Epithelial cell of prostate (primary cell): ENCODE measurements around the gene POR.
"Not testable (repeated sequence)": the region's sequence is repeated elsewhere in the genome, so short reads cannot be mapped to it uniquely, and the experiment has no call there.

Experiments used
- DNase-seq: peaks from one replicate; pipeline ENCODE4 v3.0.0-alpha.2; 2011; ENCODE audit warnings: low read depth, low spot score
- H3K27ac ChIP-seq: fragments of 450-650 bp; 2 replicates; pipeline ENCODE4 v1.5.1; 2017; ENCODE audit warnings: mild to moderate bottlenecking

POR gene

DNA sequence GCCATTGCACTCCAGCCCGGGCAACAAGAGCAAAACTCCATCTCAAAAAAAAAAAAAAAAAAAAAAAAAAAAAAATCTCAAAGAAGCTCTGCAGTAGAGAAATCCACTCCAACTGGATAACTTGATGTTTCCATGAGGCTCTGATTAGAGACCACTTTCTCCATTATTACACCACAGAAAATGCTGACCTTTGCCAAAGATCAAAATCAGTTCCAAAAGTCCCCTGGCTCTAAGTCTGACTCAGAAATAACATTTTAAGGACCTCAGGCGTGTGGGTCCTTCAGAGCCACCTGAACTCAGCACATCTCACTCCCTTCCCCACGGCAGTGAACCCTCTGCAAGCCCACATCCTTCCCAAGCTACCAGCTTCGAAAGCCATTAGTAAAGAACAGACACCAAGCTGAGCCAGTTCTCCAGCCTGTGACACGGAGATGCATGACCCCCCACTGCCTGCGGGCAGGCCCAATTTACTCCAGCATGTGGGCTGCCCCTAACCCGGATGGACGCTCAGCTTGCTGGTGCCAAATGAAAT, 93.3 kb downstream of the POR start:
- peak overlapping the region; percentile 38 for H3K27ac ChIP-seq
- DNase-seq: no peak

DNA sequence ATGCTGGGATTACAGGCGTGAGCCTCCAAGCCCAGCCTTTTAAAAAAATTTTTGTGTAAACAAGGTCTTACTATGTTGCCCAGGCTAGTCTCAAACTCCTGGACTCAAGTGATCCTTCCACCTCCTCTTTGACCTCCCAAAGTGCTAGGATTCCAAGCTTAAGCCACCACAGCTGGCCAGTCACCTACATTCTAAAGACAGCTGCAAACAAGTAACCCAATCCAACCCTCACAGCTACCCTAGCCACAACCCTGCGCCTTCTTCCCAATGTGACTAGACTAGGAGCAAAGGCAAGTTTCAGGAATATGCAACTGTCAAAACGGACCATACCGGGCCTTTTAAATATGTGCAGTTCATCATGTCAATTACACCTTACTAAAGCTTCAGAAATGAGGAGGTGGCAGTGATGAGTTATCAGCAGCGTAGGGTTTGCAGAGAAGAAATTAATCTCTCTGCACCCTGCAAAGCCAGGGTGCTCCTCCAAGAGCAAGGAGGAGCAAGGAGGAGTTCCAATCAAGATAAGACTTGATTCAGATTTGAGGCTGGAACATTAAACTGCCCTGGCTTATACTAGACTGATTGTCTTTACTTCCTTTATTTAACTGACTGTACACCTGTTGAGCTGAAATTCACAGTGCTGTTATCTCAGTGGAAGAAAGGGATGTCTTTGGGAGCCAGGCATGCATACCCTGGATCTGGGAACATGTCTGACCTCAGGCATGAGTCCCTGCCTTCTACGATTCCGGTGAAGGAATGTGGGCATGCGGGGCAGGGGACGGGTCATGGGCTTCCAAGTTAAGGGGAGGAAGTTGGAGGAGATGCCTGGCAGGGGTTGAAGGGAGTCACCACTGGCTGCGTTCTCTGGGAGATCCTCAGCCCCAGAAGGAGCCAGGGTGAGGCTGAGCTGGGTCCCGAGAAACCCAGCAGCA, 95.0 kb downstream of the POR start:
- DNase-seq: no peak
- peak overlapping the region; percentile 38 for H3K27ac ChIP-seq

- DNase-seq: no peak
- no peak overlapping the region for H3K27ac ChIP-seq
Observed at GRCh38 chr7:76011442-76011861, 96.5 kb downstream of the POR start.

DNA sequence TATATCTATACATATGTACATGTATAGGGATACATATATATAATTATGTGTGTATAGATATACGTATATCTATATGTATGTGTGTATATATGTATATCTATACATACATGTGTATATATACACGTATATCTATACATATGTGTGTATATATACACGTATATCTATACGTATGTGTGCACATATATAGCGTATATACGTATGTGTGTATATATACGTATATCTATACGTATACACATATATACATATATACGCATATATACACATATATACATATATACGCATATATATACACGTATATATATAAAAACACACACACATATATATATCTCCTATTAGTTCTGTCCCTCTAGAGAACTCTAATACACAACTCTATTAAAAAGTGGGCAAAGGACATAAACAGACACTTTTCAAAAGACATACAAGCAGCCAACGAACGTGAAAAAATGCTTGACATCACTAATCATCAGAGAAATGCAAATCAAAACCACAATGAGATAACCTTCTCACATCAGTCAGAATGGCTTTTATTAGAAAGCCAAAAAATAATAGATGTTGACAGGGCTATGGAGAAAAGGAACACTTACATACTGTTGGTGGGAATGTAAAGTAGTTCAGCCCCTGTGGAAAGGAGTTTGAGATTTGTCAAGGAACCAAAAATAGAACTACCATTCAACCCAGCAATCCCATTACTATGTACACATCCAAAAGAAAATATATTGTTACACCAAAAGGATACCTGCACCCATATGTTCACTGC, 101.4 kb downstream of the POR start:
- DNase-seq: no peak
- H3K27ac ChIP-seq: no peak overlapping the region

- not testable (repeated sequence) for DNase-seq, H3K27ac ChIP-seq
Observed at GRCh38 chr7:76018520-76018919, 103.6 kb downstream of the POR start.

- DNase-seq: no peak
- H3K27ac ChIP-seq: no peak overlapping the region
Observed at GRCh38 chr7:76020031-76020714, 105.2 kb downstream of the POR start.

DNA sequence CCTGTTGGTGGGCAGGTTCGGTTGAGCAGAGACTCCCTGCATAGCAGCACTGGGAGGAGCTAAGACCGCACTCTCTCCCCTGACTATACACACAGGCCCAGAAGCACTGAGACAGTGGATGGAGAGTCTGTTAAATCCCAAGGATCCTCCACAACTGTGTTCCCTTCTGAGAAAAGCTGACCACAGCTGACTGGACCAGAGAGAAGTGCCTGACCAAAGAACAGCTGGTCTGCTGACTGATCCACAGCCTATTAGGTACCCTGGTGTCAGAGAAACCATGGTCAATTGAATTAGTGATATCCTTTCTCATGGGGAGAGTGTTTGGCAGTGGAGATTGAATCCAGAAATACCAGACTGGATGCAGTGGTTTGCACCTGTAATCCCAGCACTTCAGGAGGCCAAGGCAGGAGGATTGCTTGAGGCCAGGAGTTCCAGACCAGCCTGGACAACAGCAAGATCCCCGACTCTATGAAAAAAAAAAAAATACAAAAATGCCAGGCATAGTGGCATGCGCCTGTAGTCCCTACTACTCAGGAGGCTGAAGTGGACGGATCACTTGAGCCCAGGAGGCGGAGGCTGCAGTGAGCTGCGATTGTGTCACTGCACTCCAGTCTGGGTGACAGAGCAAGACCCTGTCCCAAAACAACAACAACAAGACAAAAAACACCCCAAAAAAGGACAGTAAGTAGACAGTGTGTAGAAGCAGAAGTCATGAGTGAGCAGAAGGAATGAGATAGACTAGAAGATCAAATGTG, 107.2 kb downstream of the POR start:
- DNase-seq: no peak
- no peak overlapping the region for H3K27ac ChIP-seq

- no peak for DNase-seq
- no peak overlapping the region for H3K27ac ChIP-seq
Observed at GRCh38 chr7:76023002-76023401, 108.0 kb downstream of the POR start.

- DNase-seq, H3K27ac ChIP-seq: not testable (repeated sequence)
Observed at GRCh38 chr7:76029682-76030081, 114.7 kb downstream of the POR start.

DNA sequence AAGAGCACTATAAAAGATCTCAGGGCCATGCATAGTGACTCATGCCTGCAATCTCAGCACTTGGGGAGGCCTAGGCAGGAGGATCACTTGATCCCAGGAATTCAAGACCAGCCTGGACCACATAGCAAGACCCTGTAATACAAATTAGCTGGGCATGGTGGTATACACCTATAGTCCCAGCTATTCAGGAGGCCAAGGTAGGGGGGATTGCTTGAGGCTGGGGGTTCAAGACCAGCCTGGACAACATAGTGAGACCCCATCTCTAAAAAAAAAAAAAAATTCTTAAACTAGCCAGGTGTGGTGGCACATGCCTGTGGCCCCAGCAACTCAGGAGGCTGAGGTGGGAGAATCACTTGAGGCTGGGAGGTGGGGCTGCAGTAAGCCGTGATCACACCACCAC, 117.0 kb downstream of the POR start:
- DNase-seq: no peak
- H3K27ac ChIP-seq: no peak overlapping the region
